CD4-positive, alpha-beta T cell treated with Interleukin-1 beta for 1 hour (primary cell): ENCODE measurements around the gene TKTL1.
A peak's percentile ranks its signal among the peaks of the same experiment; 100 is the strongest.

Experiments
- DNase-seq, 2 donors: peaks; one replicate each; pipeline ENCODE4 v3.0.0-alpha.2; 2020 to 2022

The TKTL1 gene

GRCh38 chrX:154365052-154365600 is 69.5 kb downstream of the TKTL1 start:
- no peak for DNase-seq

DNA sequence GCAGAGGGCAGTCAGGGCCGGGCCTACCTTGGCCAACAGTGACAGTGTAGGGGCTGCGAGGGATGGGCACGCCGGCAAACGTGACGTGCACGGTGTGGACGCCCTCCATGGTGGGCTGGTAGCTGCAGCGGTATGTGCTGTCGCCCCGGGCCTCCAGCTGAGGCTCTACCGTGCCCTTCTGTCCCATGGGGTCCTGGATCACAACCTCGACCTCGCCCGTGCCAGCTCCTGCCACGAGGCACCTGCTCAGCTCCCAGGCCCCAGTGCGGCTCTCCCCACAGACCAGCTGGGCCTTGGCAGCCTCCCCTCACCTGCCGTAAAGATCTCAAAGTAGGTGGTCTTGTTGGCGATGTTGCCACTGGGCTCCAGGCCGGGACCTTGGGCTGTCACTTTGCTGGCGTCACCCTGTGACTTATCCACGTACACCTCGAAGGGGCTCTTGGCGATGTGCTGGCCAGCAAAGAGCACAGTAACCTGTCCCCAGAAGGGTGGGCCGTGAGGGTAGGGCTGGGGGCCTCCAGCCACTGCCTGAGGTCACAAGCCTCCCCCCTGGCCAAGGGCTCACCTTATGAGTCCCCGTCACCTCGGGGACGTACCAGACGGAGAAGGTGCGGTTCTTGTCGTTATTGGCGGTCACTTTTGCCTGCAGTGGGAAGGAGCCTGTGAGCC is 70.5 kb downstream of the TKTL1 start:
- DNase-seq: no peak

GRCh38 chrX:154366666-154367055 is 71.1 kb downstream of the TKTL1 start:
- DNase-seq: no peak

GRCh38 chrX:154367474-154368308 is 72.1 kb downstream of the TKTL1 start:
- DNase-seq: no peak

DNA sequence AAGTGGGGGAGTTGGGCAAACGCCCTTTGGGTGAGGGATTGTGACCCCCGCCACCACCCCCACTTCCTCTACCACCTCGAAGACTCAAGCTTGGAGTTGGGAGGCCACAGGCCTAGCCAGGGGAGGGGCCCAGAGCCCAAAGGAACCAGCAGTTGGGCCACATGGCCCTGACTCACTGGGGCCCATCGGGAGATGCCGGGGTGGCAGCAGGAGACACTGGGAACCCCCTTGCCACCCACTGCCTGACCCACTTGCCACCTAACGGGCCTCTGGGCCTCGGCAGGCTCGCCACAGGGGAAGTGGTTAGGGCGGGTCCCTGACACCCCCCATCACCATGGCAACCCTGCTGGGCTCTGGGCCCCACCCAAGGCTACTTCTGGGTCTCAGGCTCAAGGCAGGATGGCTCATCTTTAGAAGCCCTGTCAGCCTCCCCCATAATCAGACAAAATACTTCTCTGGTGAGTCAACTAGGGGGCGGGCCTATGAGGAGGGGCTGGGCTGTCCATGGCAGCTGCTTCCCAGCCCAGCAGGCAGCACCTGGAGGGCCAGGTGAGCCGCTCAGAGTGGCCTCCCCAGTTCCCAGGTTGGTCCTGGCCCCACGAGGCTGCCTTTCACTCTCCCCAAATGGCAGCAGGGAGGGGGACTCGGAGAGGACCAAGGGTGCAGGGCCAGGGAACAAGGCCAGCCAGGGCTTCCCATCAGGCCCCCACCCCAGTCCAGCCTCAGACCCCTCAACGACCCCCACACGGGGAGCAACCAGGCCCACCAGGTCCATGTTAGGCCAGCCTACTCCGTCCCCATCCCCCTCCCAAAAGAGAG is 73.2 kb downstream of the TKTL1 start:
- peak; percentile 94 to 98 for DNase-seq

DNA sequence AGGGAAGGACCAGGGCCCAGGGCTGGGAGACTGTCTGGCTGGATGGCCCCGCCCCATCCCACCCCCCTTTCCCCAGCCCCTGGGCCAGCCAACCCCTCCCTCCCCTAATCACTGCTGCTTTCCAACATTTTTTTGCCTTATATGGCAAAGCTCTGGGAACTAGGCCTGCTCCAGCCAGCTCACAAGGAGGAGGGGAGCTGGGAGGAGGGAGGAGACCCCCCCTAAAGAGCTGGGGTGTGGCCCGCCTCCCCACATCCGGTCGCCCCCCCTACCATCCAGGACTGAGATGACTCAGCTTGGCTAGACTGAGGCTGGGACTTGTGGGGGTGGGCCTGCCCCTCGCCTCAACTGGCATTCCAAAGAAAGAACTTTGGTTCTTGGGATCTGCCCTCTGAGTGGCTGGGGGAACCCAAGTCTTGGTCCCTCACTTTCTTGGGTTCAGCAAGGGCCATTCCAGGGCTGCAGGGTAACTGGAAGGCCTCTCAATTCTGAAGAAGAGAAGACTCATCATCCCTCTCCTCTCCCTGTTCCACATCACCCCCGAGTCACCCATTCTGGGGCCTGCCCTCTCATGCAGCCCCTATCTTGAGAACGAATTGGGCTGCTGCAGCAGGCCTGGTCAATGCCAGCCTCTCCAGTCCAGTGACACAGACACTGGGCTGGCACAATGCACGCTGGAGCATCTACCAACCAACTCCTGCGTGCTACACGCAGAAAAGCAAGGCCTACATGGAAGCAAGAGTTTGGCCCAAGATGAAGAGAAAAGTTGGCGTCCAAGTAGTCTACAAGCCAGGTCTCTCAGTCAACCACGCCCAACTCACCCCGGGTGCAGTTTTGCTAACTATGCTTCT is 74.1 kb downstream of the TKTL1 start:
- DNase-seq: peak; percentile 76 to 80

- DNase-seq: no peak
Measured at GRCh38 chrX:154370300-154371016, 74.9 kb downstream of the TKTL1 start.

- peak; percentile 94 to 95 for DNase-seq
Measured at GRCh38 chrX:154371017-154371788, 75.6 kb downstream of the TKTL1 start.

DNA sequence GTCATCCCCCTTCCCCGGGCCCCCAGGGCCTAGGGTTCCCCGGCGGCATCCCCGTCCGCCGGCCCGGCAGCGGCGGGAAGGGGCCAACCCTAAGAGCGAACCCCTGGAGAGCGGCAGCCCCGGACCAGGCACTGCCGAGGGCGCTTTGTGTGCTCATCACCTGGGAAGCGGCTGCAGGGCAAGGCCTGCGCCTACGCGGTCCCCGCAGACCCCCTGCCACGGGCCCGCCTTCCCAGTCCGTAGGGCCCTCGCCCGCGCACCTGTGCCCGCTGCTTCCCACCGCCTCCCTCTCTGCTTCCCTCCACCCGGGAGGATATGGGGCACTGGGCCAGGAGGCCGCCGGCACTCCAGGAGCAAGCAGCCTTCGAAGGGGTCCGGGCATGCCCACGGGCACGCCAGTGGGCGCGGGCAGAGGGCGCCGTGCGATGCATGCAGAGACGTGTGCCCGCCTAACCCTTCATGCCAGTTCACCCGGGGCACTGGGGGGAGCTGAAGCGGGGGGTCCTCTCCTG is 76.2 kb downstream of the TKTL1 start:
- DNase-seq: no peak

- DNase-seq: peak; percentile 44 to 60
Measured at GRCh38 chrX:154372612-154373022, 77.0 kb downstream of the TKTL1 start.

- DNase-seq: no peak
Measured at GRCh38 chrX:154373340-154374306, 78.0 kb downstream of the TKTL1 start.

DNA sequence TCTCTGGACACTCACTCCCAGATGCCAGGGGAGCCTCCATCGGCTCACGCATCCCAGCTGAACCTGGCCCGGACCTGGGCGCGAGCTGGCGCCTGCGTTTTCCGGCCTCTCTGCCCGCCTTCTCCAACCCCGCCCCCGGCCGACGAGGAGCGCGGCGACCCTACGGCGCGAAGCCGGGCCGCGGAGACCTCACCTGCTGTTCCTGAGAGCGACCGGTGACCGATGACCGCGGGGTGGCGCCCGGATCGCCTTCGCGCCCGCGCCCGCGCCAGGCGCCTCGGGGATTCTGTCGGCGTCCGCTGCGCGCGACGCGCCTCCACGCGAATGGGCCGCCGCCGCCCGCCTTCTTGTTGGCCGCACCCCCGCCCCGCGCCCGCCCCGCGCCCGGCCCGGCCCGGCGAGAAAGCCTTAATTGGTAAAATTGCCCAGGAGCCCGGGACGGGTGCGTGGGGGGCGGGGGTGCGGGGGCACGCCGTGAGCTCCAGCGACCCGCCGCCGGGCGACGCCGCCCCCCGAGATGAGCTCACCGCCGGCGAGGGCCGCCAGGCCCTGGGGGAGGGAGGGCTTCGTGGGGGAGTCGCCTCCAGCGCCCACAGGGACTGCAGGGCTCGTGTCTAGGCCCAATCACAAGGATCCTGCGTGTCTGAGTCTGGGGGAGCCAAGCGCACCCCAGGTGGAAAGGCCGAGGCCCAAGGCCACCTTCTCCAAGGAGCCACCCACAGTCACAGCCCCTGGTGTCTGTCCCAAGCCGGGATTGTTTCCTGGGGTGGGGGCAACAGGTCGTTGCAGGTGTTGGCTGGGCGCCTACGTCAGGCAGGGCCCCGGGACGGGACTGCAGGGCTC is 78.9 kb downstream of the TKTL1 start, which contains the start of gene FLNA:
FLNA (minus strand) TSS at position 322 of the 843 bp plus-strand sequence. CDS start 3,389 bp downstream, outside the sequence.
- DNase-seq: peak; percentile 51 to 59

- no peak for DNase-seq
Measured at GRCh38 chrX:154375156-154375504, 79.5 kb downstream of the TKTL1 start.

- no peak for DNase-seq
Measured at GRCh38 chrX:154376774-154377173, 81.2 kb downstream of the TKTL1 start.

DNA sequence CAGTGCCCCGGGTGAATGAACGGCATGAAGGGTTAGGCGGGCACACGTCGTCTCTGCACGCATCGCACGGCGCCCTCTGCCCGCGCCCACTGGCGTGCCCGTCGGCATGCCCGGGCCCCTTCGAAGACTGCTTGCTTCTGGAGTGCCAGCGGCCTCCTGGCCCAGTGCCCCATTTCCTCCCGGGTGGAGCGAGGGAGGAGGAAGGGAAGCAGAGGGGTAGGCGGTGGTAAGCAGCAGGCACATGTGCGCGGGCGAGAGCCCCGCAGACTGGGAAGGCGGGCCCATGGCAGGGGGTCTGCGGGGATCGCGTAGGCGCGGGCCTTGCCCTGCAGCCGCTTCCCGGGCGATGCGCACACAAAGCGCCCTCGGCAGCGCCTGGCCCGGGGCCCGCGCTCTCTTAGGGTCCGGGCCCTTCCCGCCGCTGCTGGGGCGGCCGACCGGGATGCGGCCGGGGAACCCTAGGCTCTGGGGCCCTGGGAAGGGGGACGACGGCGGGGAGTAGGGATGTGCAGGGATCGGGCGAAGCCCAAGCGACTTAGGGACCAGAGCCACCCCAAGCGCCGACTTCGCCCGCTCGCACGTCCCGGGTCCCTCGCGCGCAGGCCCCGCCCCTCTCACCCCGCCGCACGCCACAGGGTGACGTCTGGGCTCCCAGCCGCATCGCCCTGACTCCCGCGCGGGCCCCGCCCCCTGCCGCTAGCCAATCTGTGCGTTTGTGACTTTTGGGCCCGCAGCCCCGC is 82.6 kb downstream of the TKTL1 start:
- peak in 1 of 2 donors; percentile 51 for DNase-seq

GRCh38 chrX:154378799-154379568 is 83.4 kb downstream of the TKTL1 start, which contains the start of gene EMD:
EMD (plus strand) TSS chrX:154379295; CDS start chrX:154379485, 190 bp downstream.
- peak; percentile 97 to 99 for DNase-seq
